Left lung (tissue), 10 donors: Measurements from ENCODE around the gene SETD1A. TPM values are rescaled to one million over a fixed set of nuclear protein-coding genes. Genes with fewer than 3 reads are reported as not detected.

Experiments used
- ATAC-seq: fragments of 200-7000 bp; cut with Tn5 transposase; one replicate; pipeline ENCODE4 v1.9.1; 2020; ENCODE audit warnings: moderate library complexity
- DNase-seq, 4 donors: peaks; one replicate each; pipeline ENCODE4 v3.0.0-alpha.2; 2013 to 2020
- H3K27ac ChIP-seq, 2 donors: fragments of 200-600 bp; sonication (generic) in 1 of 2; one replicate each; pipeline versions ENCODE4 v1.5.0 to v1.8.0; 2020 to 2021
- H3K27me3 ChIP-seq, 2 donors: fragments of 200-600 bp; sonication (generic) in 1 of 2; one replicate each; pipeline versions ENCODE4 v1.5.0 to v1.8.0; 2020 to 2021
- H3K36me3 ChIP-seq, 2 donors: fragments of 200-600 bp; sonication (generic) in 1 of 2; one replicate each; pipeline versions ENCODE4 v1.5.0 to v1.8.0; 2020 to 2021
- H3K4me1 ChIP-seq, 2 donors: fragments of 200-600 bp; one replicate each; pipeline ENCODE4 v1.8.0; 2021
- H3K4me3 ChIP-seq, 2 donors: fragments of 200-600 bp; sonication (generic) in 1 of 2; one replicate each; pipeline versions ENCODE4 v1.5.0 to v1.8.0; 2020 to 2021; ENCODE audit warnings: mild to moderate bottlenecking in 1 of 2
- H3K9me3 ChIP-seq, 2 donors: fragments of 200-600 bp; sonication (generic) in 1 of 2; one replicate each; pipeline versions ENCODE4 v1.5.0 to v1.8.0; 2020 to 2021
- intact Hi-C, 2 donors: fragments of 100-400 bp; cut with DNase I; formaldehyde crosslinking; loops; one replicate each; pipeline versions ENCODE4 v1.11.2 to v1.14.2; 2022
- polyA plus RNA-seq, 6 donors: library from polyadenylated mRNA; unstranded; fragments of 120-200 nt; gene quantifications; one replicate each; pipeline ENCODE4 v1.2.1, GENCODE V29; 2013; ENCODE audit not compliant: insufficient read length in 6 of 6
- total RNA-seq, 2 donors: library from RNA; stranded (reverse); fragmentation: NEBNext Ultra II Directional; extraction: Animal tissue kit (Norgen Biotek cat#: 25700); gene quantifications; one replicate each; pipeline ENCODE4 v1.2.1, GENCODE V29; 2021
- TF ChIP-seq, protein P1 (sequence below), 2 donors: fragments of 200-600 bp; sonication (generic) in 1 of 2; IDR thresholded peaks; one replicate each; pipeline versions ENCODE4 v1.5.0 to v1.8.0; 2021; ENCODE audit warnings: antibody characterized with exemption in 2 of 2
- donor health status: DM: no; HTN: yes; CAD: no.
- donor health status: DM: no; HTN: no; CAD: no.

Gene SETD1A
- total and polyA plus RNA-seq, 8 donors, result 12.1 to 21.5 (median 15.3) TPM

DNA sequence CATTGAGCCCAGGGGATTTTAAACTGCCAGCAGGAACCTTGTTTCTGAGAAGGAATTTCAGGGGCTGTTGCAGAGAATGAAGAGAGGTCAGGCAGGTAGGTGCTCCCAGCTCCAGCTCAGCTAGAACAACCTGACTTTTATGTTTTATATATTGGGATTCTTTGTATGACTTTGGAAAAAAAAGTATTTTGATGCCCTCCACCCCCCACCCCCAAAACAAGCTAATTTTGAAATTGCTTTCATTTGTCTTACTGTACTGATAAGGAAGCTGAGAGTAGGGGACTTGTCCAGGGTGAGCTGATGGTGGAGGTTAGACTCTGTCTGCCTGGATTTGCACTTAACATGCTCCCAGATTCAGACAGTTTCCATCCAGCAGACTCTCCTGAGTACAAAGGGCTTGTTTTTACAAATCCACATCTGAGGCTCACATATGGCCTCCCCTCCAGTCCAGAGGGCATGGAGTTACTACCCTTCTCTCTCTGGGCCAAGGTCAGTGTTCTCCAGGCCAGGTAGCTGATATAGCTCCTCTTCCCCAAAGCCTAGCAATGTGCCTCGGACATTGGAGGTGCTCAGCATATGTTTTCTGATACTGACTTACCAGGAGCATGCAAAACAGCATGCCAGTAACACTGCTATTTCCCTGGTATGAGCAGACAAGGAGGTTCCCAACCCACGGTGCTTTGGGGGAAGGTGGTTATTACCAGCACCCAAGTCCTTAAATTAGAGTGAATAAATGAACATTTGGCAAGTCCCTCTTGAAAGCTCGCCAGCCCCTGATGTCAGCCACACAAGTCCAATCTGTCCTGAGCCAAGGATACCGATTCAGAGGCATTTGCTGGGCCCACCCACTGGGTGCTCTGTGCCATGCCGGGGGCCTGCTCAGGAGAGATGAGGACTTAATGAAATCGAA is 41.6 kb downstream of the SETD1A start:
- DNase-seq (no peak), ATAC-seq (no peak)
- TF ChIP-seq, protein P1, sequence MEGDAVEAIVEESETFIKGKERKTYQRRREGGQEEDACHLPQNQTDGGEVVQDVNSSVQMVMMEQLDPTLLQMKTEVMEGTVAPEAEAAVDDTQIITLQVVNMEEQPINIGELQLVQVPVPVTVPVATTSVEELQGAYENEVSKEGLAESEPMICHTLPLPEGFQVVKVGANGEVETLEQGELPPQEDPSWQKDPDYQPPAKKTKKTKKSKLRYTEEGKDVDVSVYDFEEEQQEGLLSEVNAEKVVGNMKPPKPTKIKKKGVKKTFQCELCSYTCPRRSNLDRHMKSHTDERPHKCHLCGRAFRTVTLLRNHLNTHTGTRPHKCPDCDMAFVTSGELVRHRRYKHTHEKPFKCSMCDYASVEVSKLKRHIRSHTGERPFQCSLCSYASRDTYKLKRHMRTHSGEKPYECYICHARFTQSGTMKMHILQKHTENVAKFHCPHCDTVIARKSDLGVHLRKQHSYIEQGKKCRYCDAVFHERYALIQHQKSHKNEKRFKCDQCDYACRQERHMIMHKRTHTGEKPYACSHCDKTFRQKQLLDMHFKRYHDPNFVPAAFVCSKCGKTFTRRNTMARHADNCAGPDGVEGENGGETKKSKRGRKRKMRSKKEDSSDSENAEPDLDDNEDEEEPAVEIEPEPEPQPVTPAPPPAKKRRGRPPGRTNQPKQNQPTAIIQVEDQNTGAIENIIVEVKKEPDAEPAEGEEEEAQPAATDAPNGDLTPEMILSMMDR (IDR thresholded peaks at IDR 0.05), result no peak
- Histone ChIP-seq H3K4me3 (no peak overlapping the region), H3K27me3 (peaks cover 0 to 31% of the 10 kb centered on the region in 2 donors), H3K9me3 (no peaks in the 10 kb centered on the region), H3K4me1 (peaks cover 7 to 24% of the 10 kb centered on the region in 2 donors), H3K27ac (no peak overlapping the region), H3K36me3 (no peaks in the 10 kb centered on the region)
- intact Hi-C loops, result no loop called here

- Histone ChIP-seq H3K36me3 (no peaks in the 10 kb centered on the region), H3K4me1 (peaks cover 7 to 17% of the 10 kb centered on the region in 2 donors), H3K27me3 (peaks cover 0 to 44% of the 10 kb centered on the region in 2 donors), H3K9me3 (no peaks in the 10 kb centered on the region), H3K27ac (no peak overlapping the region), H3K4me3 (no peak overlapping the region)
- intact Hi-C loops, result loop anchor here in 1 of 2 donors (10.0 kb wide), 1 partner anchor 74 kb away; the partner anchor contains the start of genes ZNF646 and ZNF668
- ATAC-seq, result no peak
- TF ChIP-seq, protein P1 (IDR thresholded peaks at IDR 0.05), result no peak
- no peak for DNase-seq
Measured at GRCh38 chr16:31000671-31001382, 43.3 kb downstream of the SETD1A start.

- Histone ChIP-seq H3K27ac (no peak overlapping the region), H3K9me3 (no peaks in the 10 kb centered on the region), H3K4me1 (peaks cover 3 to 13% of the 10 kb centered on the region in 2 donors), H3K27me3 (peaks cover 0 to 43% of the 10 kb centered on the region in 2 donors), H3K36me3 (no peaks in the 10 kb centered on the region), H3K4me3 (no peak overlapping the region)
- DNase-seq, result no peak
- TF ChIP-seq, protein P1 (IDR thresholded peaks at IDR 0.05), result no peak
- no peak for ATAC-seq
- intact Hi-C loops, result loop anchor here in 1 of 2 donors (10.0 kb wide), 1 partner anchor 73 kb away; the partner anchor contains the start of genes ZNF646 and ZNF668
Measured at GRCh38 chr16:31001507-31002249, 44.1 kb downstream of the SETD1A start.

DNA sequence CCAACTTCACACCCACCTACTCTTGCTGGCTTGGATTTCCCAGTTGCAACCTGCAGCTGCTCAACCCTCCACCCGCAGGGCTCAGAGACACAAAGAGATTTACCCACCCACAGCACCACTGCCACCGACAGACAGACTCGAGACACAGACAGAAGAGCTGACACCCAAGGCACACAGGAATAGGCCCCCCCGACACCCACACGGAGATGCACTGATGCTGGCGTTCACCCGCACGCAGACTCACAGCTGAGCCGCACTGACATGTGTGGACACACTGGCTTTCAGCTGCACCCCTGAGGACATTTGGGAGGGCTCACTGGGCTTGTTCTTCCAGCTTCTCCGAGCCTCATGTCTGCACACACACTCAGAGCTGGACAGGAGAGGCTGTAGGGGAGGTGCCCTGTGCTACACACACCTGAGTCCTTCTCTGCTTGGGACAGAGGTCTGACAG is 44.7 kb downstream of the SETD1A start:
- H3K4me3 ChIP-seq, result no peak overlapping the region
- intact Hi-C loops, result loop anchor here in 1 of 2 donors (10.0 kb wide), 1 partner anchor 73 kb away; the partner anchor contains the start of genes ZNF646 and ZNF668
- TF ChIP-seq, protein P1 (IDR thresholded peaks at IDR 0.05), result no peak
- H3K4me1 ChIP-seq, result peaks cover 2 to 8% of the 10 kb centered on the region in 2 donors
- H3K36me3 ChIP-seq, result no peaks in the 10 kb centered on the region
- no peaks in the 10 kb centered on the region for H3K9me3 ChIP-seq
- H3K27me3 ChIP-seq, result peaks cover 0 to 43% of the 10 kb centered on the region in 2 donors
- H3K27ac ChIP-seq, result no peak overlapping the region
- no peak for DNase-seq
- no peak for ATAC-seq
